BLaER1 (cell line): Measurements from ENCODE around the gene PTP4A1.

ENCODE experiments used
- H3K27ac ChIP-seq: shearing (Covaris generic); formaldehyde crosslinking; 2 replicates; pipeline ENCODE4 v1.8.1; 2022
- H3K27me3 ChIP-seq: shearing (Covaris generic); formaldehyde crosslinking; 2 replicates; pipeline ENCODE4 v1.8.1; 2022
- H3K36me3 ChIP-seq: shearing (Covaris generic); formaldehyde crosslinking; 2 replicates; pipeline ENCODE4 v1.8.1; 2022
- H3K4me1 ChIP-seq: shearing (Covaris generic); formaldehyde crosslinking; 2 replicates; pipeline ENCODE4 v1.8.1; 2022
- H3K4me2 ChIP-seq: shearing (Covaris generic); formaldehyde crosslinking; 2 replicates; pipeline ENCODE4 v1.8.1; 2022
- H3K4me3 ChIP-seq: shearing (Covaris generic); formaldehyde crosslinking; 2 replicates; pipeline ENCODE4 v1.8.1; 2022
- H3K9ac ChIP-seq: shearing (Covaris generic); formaldehyde crosslinking; 2 replicates; pipeline ENCODE4 v1.8.1; 2022
- H3K9me3 ChIP-seq: shearing (Covaris generic); formaldehyde crosslinking; 2 replicates; pipeline ENCODE4 v1.8.1; 2022
- H4K20me1 ChIP-seq: shearing (Covaris generic); formaldehyde crosslinking; 2 replicates; pipeline ENCODE4 v1.8.1; 2022
- Cebpa-rat ChIP-seq: shearing (Covaris generic); IDR thresholded peaks from 2 replicates; pipeline ENCODE4 v1.8.1; 2022

PTP4A1 gene

DNA sequence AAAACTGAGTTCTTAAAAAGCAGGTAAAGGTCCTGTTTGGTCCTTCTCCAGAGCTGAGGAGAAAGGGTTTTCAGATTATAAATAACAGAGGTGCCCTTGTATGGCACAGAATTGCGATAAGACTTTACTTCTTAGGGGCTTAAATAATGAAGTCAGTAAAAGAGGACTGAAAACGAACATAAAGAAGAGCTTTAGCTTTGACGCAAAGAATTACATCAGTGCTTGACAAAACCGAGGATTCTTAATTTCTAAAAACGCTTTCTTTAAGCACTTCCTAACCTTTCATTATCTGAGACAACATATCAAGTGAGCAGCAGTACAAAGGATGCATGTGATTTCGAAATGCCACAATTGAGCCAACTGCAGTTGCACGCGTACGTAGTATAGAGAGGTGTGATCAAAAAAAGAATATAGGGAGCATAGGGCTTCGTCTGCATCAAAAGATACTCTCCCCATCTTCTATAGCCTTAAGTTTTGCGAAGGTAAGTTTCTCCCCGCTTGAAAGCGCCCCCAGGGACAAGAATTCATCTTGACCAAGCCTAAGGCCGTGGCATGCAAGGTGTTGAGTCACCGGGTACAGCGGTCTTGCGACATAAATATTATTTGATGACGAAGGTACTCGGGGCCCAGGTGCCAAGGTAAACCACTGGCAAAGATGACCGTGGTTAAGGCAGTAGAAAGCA is 778 bp upstream of the PTP4A1 start:
- H3K36me3 ChIP-seq, result peaks cover 5% of the 10 kb centered on the region
- peak overlapping the region; percentile 99 for H3K4me3 ChIP-seq
- H3K27ac ChIP-seq, result peak overlapping the region; percentile 75
- H3K4me2 ChIP-seq, result peak overlapping the region; percentile 84
- TF ChIP-seq Cebpa-rat, result peak; percentile 47; the same call in 1 of the 2 replicates
- H3K9ac ChIP-seq, result peak overlapping the region; percentile 78
- H3K27me3 ChIP-seq, result no peaks in the 10 kb centered on the region
- H4K20me1 ChIP-seq, result peaks cover 32% of the 10 kb centered on the region
- H3K4me1 ChIP-seq, result peaks cover 23% of the 10 kb centered on the region
- H3K9me3 ChIP-seq, result peaks cover 12% of the 10 kb centered on the region

GRCh38 chr6:63572747-63573075 is 431 bp downstream of the PTP4A1 start:
- peak overlapping the region; percentile 99 for H3K4me3 ChIP-seq
- H3K9me3 ChIP-seq, result peaks cover 5% of the 10 kb centered on the region
- H3K27me3 ChIP-seq, result no peaks in the 10 kb centered on the region
- peaks cover 23% of the 10 kb centered on the region for H3K4me1 ChIP-seq
- peaks cover 17% of the 10 kb centered on the region for H3K36me3 ChIP-seq
- peaks cover 44% of the 10 kb centered on the region for H4K20me1 ChIP-seq
- peak overlapping the region; percentile 99 for H3K9ac ChIP-seq
- peak overlapping the region; percentile 78 for H3K4me2 ChIP-seq
- peak overlapping the region; percentile 99 for H3K27ac ChIP-seq
- no peak for TF ChIP-seq Cebpa-rat

- H3K27me3 ChIP-seq, result no peaks in the 10 kb centered on the region
- peaks cover 22% of the 10 kb centered on the region for H3K36me3 ChIP-seq
- peaks cover 23% of the 10 kb centered on the region for H3K4me1 ChIP-seq
- H3K9ac ChIP-seq, result peak overlapping the region; percentile 99
- no peaks in the 10 kb centered on the region for H3K9me3 ChIP-seq
- peak overlapping the region; percentile 99 for H3K4me3 ChIP-seq
- peaks cover 48% of the 10 kb centered on the region for H4K20me1 ChIP-seq
- peak overlapping the region; percentile 78 for H3K4me2 ChIP-seq
- H3K27ac ChIP-seq, result peak overlapping the region; percentile 99
- TF ChIP-seq Cebpa-rat, result no peak
Observed at GRCh38 chr6:63573076-63573898, 1.0 kb downstream of the PTP4A1 start.

DNA sequence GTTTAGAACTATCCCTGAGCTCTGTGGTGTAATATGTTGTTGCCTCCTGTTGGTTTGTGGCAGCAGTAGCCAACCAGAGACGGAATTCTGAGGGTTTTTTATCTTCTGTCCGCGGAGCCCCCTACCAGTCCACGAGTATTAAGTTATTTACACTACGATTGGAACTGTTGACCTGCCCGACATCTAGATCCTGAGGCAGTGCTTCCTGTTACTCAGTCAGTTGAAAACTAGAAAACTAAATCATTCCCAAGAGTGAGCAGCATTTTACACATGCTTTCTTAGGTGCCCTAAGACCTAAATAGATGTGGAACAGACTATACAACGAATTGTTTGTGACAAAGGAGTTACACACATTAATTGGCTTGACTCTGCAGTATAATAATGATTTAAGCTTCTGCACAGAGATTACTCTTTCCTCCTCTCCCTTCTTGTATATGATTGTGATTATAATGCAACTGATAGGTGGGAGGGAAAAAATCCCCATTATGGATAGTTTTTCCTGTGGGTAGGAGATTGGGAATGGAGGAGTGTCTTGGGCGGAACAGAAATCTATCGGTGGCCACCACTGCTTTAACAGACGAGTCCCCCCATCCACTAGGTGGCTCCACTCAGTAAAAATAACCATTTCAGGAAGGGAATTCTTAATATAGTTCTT is 1.7 kb downstream of the PTP4A1 start:
- H3K9ac ChIP-seq, result peak overlapping the region; percentile 99
- TF ChIP-seq Cebpa-rat, result no peak
- H3K9me3 ChIP-seq, result no peaks in the 10 kb centered on the region
- peak overlapping the region; percentile 99 for H3K27ac ChIP-seq
- H3K36me3 ChIP-seq, result peaks cover 30% of the 10 kb centered on the region
- no peaks in the 10 kb centered on the region for H3K27me3 ChIP-seq
- H4K20me1 ChIP-seq, result peaks cover 48% of the 10 kb centered on the region
- peaks cover 23% of the 10 kb centered on the region for H3K4me1 ChIP-seq
- peak overlapping the region; percentile 78 for H3K4me2 ChIP-seq
- peak overlapping the region; percentile 99 for H3K4me3 ChIP-seq

DNA sequence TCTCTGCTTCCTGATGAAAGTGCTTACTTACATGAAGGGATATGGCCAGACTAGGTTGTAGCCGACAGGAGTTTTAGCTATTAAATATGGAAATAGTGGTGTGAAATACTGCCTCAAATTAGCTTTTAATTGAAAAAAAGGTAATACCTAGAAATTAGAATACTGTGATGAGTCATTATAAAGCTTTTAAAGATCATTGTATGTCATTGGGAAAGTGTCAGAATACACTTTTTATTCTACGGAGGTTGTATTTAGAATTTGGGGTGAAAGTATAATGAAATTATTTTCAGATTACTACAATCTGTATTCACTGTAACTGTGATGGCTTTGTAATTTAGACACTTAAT is 2.2 kb downstream of the PTP4A1 start:
- peaks cover 50% of the 10 kb centered on the region for H4K20me1 ChIP-seq
- peak overlapping the region; percentile 99 for H3K4me3 ChIP-seq
- H3K36me3 ChIP-seq, result peaks cover 35% of the 10 kb centered on the region
- H3K9ac ChIP-seq, result no peak overlapping the region
- TF ChIP-seq Cebpa-rat, result no peak
- H3K4me1 ChIP-seq, result peaks cover 23% of the 10 kb centered on the region
- no peaks in the 10 kb centered on the region for H3K27me3 ChIP-seq
- H3K4me2 ChIP-seq, result peak overlapping the region; percentile 78
- H3K9me3 ChIP-seq, result no peaks in the 10 kb centered on the region
- H3K27ac ChIP-seq, result no peak overlapping the region

GRCh38 chr6:63576147-63576772 is 4.0 kb downstream of the PTP4A1 start:
- no peak for TF ChIP-seq Cebpa-rat
- Histone ChIP-seq H3K36me3 (peaks cover 52% of the 10 kb centered on the region), H3K4me3 (no peak overlapping the region), H3K9ac (no peak overlapping the region), H3K27me3 (no peaks in the 10 kb centered on the region), H3K27ac (no peak overlapping the region), H3K9me3 (no peaks in the 10 kb centered on the region), H4K20me1 (peaks cover 67% of the 10 kb centered on the region), H3K4me1 (peaks cover 21% of the 10 kb centered on the region), H3K4me2 (no peak overlapping the region)

GRCh38 chr6:63576985-63577712 is 4.9 kb downstream of the PTP4A1 start:
- H3K27me3 ChIP-seq, result no peaks in the 10 kb centered on the region
- no peak overlapping the region for H3K4me3 ChIP-seq
- peaks cover 15% of the 10 kb centered on the region for H3K4me1 ChIP-seq
- no peak overlapping the region for H3K27ac ChIP-seq
- peaks cover 67% of the 10 kb centered on the region for H4K20me1 ChIP-seq
- TF ChIP-seq Cebpa-rat, result no peak
- H3K36me3 ChIP-seq, result peaks cover 61% of the 10 kb centered on the region
- H3K4me2 ChIP-seq, result no peak overlapping the region
- no peak overlapping the region for H3K9ac ChIP-seq
- H3K9me3 ChIP-seq, result no peaks in the 10 kb centered on the region

DNA sequence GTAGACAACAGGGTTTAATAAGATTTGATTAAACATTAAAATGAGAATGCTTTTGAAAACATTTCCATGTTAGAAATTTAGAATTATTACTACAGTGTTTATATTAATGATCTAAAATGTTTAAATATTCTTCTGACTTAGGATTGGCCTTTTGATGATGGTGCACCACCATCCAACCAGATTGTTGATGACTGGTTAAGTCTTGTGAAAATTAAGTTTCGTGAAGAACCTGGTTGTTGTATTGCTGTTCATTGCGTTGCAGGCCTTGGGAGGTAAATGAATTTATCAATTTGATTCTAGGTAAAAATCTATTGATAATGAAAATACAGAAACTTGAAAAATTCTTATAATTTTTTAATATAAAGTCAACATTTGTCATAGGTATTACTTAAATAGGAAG is 6.5 kb downstream of the PTP4A1 start:
- Histone ChIP-seq H3K36me3 (peaks cover 76% of the 10 kb centered on the region), H3K4me2 (no peak overlapping the region), H3K9me3 (no peaks in the 10 kb centered on the region), H3K9ac (no peak overlapping the region), H4K20me1 (peaks cover 77% of the 10 kb centered on the region), H3K27me3 (no peaks in the 10 kb centered on the region), H3K4me1 (peaks cover 15% of the 10 kb centered on the region), H3K27ac (no peak overlapping the region), H3K4me3 (no peak overlapping the region)
- no peak for TF ChIP-seq Cebpa-rat
